CD14-positive monocyte (primary cell): ENCODE data around the gene GABRD. TPM values are rescaled to one million over a fixed set of nuclear protein-coding genes. Genes with fewer than 3 reads are reported as not detected.

Experiments
- DNase-seq, 3 donors: peaks; one replicate each; pipeline ENCODE4 v3.0.0-alpha.2; 2011 to 2022
- H2AFZ ChIP-seq: 2 replicates; pipeline ENCODE4 v1.6.0; 2012; ENCODE audit warnings: mild to moderate bottlenecking, low read depth, low read length, inconsistent platforms; ENCODE audit not compliant: insufficient read depth, poor library complexity, severe bottlenecking
- H3K27ac ChIP-seq, 2 donors: 1 replicate in 1 of 2; 2 replicates in 1 of 2; pipeline ENCODE4 v1.5.1; 2012 to 2013; ENCODE audit warnings: low read length in 2 of 2, control low read depth in 1 of 2, inconsistent platforms in 1 of 2, low read depth in 1 of 2, mild to moderate bottlenecking in 1 of 2
- H3K27me3 ChIP-seq, 2 donors: one replicate each; pipeline versions ENCODE4 v1.6.0 to v1.6.1; 2011 to 2013; ENCODE audit warnings: low read length in 2 of 2; ENCODE audit not compliant: control insufficient read depth in 2 of 2, insufficient read depth in 2 of 2
- H3K36me3 ChIP-seq, 2 donors: replicated peaks in 1 of 2; 1 replicate in 1 of 2; 2 replicates in 1 of 2; pipeline versions ENCODE4 v1.5.1 to v1.6.1; 2012 to 2013; ENCODE audit warnings: low read length in 2 of 2, control low read depth in 1 of 2, inconsistent platforms in 1 of 2, mild to moderate bottlenecking in 1 of 2; ENCODE audit not compliant: insufficient read depth in 2 of 2, control insufficient read depth in 1 of 2
- H3K4me1 ChIP-seq, 2 donors: 1 replicate in 1 of 2; 2 replicates in 1 of 2; pipeline versions ENCODE4 v1.5.1 to v1.6.1; 2012 to 2013; ENCODE audit warnings: low read length in 2 of 2, control low read depth in 1 of 2, inconsistent platforms in 1 of 2, mild to moderate bottlenecking in 1 of 2, moderate library complexity in 1 of 2; ENCODE audit not compliant: insufficient read depth in 2 of 2, control insufficient read depth in 1 of 2
- H3K4me2 ChIP-seq: replicated peaks from 2 replicates; pipeline ENCODE3; 2012; ENCODE audit warnings: low read length, moderate library complexity, mild to moderate bottlenecking; ENCODE audit not compliant: poor library complexity, severe bottlenecking; ENCODE audit errors: extremely low read depth
- H3K4me3 ChIP-seq, 3 experiments: fragments of 200-600 bp in 1 of 3; sonication (generic) in 1 of 3; replicated peaks in 1 of 3; 1 replicate in 2 of 3; 2 replicates in 1 of 3; pipeline ENCODE4 v1.5.1; 2011 to 2013; ENCODE audit warnings: low read length in 3 of 3, mild to moderate bottlenecking in 3 of 3, control low read depth in 2 of 3, low read depth in 2 of 3, inconsistent platforms in 1 of 3, moderate library complexity in 1 of 3
- H3K79me2 ChIP-seq: 2 replicates; pipeline ENCODE4 v1.6.0; 2012; ENCODE audit warnings: mild to moderate bottlenecking, control low read depth, inconsistent platforms, low read length, moderate library complexity; ENCODE audit not compliant: insufficient read depth
- H3K9ac ChIP-seq: 2 replicates; pipeline ENCODE4 v1.6.0; 2017; ENCODE audit warnings: low read length, mild to moderate bottlenecking; ENCODE audit not compliant: insufficient read depth, poor library complexity, severe bottlenecking
- H3K9me3 ChIP-seq, 2 donors: replicated peaks in 1 of 2; 1 replicate in 1 of 2; 2 replicates in 1 of 2; pipeline versions ENCODE4 v1.5.1 to v1.6.1; 2012 to 2013; ENCODE audit warnings: low read length in 2 of 2, control low read depth in 1 of 2; ENCODE audit not compliant: control insufficient read depth in 1 of 2, insufficient read depth in 1 of 2
- H4K20me1 ChIP-seq: 2 replicates; pipeline ENCODE4 v1.6.0; 2012; ENCODE audit warnings: mild to moderate bottlenecking, low read length, control low read depth, moderate library complexity; ENCODE audit not compliant: insufficient read depth
- H3K27ac Mint-ChIP-seq, 7 donors: one replicate each; pipeline ENCODE4 v1.8.0; 2020; ENCODE audit warnings: mild to moderate bottlenecking in 7 of 7, mixed read lengths in 7 of 7, moderate library complexity in 6 of 7, inconsistent platforms in 2 of 7
- H3K27me3 Mint-ChIP-seq, 3 donors: one replicate each; pipeline ENCODE4 v1.8.0; 2021 to 2022; ENCODE audit warnings: low read depth in 3 of 3, mild to moderate bottlenecking in 3 of 3, mixed read lengths in 3 of 3, moderate library complexity in 3 of 3, inconsistent platforms in 1 of 3
- H3K36me3 Mint-ChIP-seq, 2 donors: one replicate each; pipeline ENCODE4 v1.8.0; 2020; ENCODE audit warnings: mixed read lengths in 2 of 2, inconsistent platforms in 1 of 2, mild to moderate bottlenecking in 1 of 2
- H3K4me1 Mint-ChIP-seq: one replicate; pipeline ENCODE4 v1.8.0; 2020; ENCODE audit warnings: mild to moderate bottlenecking, mixed read lengths
- H3K4me3 Mint-ChIP-seq, 2 donors: one replicate each; pipeline ENCODE4 v1.8.0; 2020; ENCODE audit warnings: mild to moderate bottlenecking in 2 of 2, mixed read lengths in 2 of 2, moderate library complexity in 1 of 2
- H3K9me3 Mint-ChIP-seq, 7 donors: one replicate each; pipeline ENCODE4 v1.8.0; 2020 to 2022; ENCODE audit warnings: mixed read lengths in 7 of 7, mild to moderate bottlenecking in 6 of 7, moderate library complexity in 6 of 7, inconsistent platforms in 2 of 7
- CTCF ChIP-seq: fragments of 200-600 bp; IDR thresholded peaks from one replicate; pipeline ENCODE4 v1.8.0; 2022; ENCODE audit warnings: antibody characterized with exemption, mild to moderate bottlenecking
- WGBS: methylation state at CpG from one replicate; pipeline ENCODE4 v1.1.5; 2013; ENCODE audit warnings: missing lambda C conversion rate; ENCODE audit not compliant: insufficient coverage; 5-methylcytosine and 5-hydroxymethylcytosine counted together
- intact Hi-C, 2 donors: fragments of 100-400 bp; cut with micrococcal nuclease; formaldehyde crosslinking; loops; one replicate each; pipeline versions ENCODE4 v1.15.0 to v1.15.1; 2023
- polyA plus RNA-seq, 3 donors: library from polyadenylated mRNA; depleted of rRNA in 1 of 3; unstranded in 2 of 3; stranded (reverse) in 1 of 3; fragments of 300-500 nt in 2 of 3; fragments of >200 nt in 1 of 3; fragmentation: Illumina TruSeq in 2 of 3; gene quantifications; 1 replicate in 2 of 3; 2 replicates in 1 of 3; pipeline ENCODE4 v1.2.3, GENCODE V29; 2012 to 2021

The GABRD gene
- polyA plus RNA-seq, 3 donors = not detected

- H3K27ac Mint-ChIP-seq = peak overlapping the region in 1 of 7 donors; percentile 53
- intact Hi-C loops = no loop called here
- Histone ChIP-seq H3K36me3 (no peaks in the 10 kb centered on the region), H3K27ac (no peak overlapping the region), H3K27me3 (peaks cover 0 to 2% of the 10 kb centered on the region in 2 donors), H3K4me1 (peaks cover 0 to 3% of the 10 kb centered on the region in 2 donors), H4K20me1 (no peaks in the 10 kb centered on the region), H3K9ac (no peak overlapping the region), H2AFZ (no peak overlapping the region), H3K9me3 (no peaks in the 10 kb centered on the region), H3K4me2 (no peak overlapping the region), H3K4me3 (no peak overlapping the region), H3K79me2 (no peaks in the 10 kb centered on the region)
- H3K9me3 Mint-ChIP-seq = no peaks in the 10 kb centered on the region
- peaks cover 7 to 16% (median 11%) of the 10 kb centered on the region in 3 donors for H3K27me3 Mint-ChIP-seq
- peaks cover 6% of the 10 kb centered on the region for H3K4me1 Mint-ChIP-seq
- no peak for DNase-seq
- TF ChIP-seq CTCF = no peak
- no peak overlapping the region for H3K4me3 Mint-ChIP-seq
- no peaks in the 10 kb centered on the region for H3K36me3 Mint-ChIP-seq
- WGBS = 94% methylated on average over 15 of the region's 15 CpGs
These were observed 10.4 kb downstream of the GABRD start for GRCh38 chr1:2029561-2029960.

- no peak overlapping the region for H3K4me3 ChIP-seq
- H3K4me2 ChIP-seq = no peak overlapping the region
- no peaks in the 10 kb centered on the region for H4K20me1 ChIP-seq
- H3K9me3 ChIP-seq = no peaks in the 10 kb centered on the region
- no peak overlapping the region for H2AFZ ChIP-seq
- 94% methylated on average over 41 of the region's 42 CpGs for WGBS
- H3K27me3 ChIP-seq = peaks cover 0 to 2% of the 10 kb centered on the region in 2 donors
- intact Hi-C loops = no loop called here
- H3K4me3 Mint-ChIP-seq = no peak overlapping the region
- peaks cover 11 to 19% (median 11%) of the 10 kb centered on the region in 3 donors for H3K27me3 Mint-ChIP-seq
- H3K36me3 Mint-ChIP-seq = no peaks in the 10 kb centered on the region
- no peak for TF ChIP-seq CTCF
- no peaks in the 10 kb centered on the region for H3K9me3 Mint-ChIP-seq
- H3K9ac ChIP-seq = no peak overlapping the region
- H3K36me3 ChIP-seq = no peaks in the 10 kb centered on the region
- H3K79me2 ChIP-seq = no peaks in the 10 kb centered on the region
- H3K4me1 ChIP-seq = peaks cover 0 to 3% of the 10 kb centered on the region in 2 donors
- no peak overlapping the region for H3K27ac ChIP-seq
- H3K27ac Mint-ChIP-seq = peak overlapping the region in 2 of 7 donors; percentile 15 to 44
- H3K4me1 Mint-ChIP-seq = peaks cover 6% of the 10 kb centered on the region
- no peak for DNase-seq
These were observed 11.1 kb downstream of the GABRD start for GRCh38 chr1:2030076-2030871.
